ENCODE results near the gene ATP8A2. TPM values are rescaled to one million over a fixed set of nuclear protein-coding genes. Genes with fewer than 3 reads are reported as not detected.

Gene ATP8A2
- total RNA-seq, 2 donors from 2014 or later = 0.67 to 0.74 TPM

DNA sequence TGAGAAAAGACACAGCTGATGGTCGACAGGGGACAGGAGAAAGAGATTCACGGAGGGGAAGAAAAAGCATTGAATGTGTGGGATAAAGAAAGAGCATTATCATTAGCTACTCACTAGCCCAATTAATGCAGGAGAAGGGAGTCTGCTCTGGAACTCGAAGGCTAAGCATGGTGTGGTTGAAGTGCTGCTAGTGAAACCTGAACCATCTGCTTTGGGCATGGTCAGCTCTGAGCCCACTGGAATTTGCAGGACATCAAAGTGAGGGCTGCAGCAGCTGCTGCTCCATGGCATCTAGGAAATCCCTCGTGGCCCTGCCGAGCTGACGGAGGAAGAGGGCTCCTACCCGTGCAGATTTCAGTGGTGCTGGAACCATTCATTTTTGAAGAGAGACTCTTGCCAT is 320.3 kb downstream of the ATP8A2 start:
- ATAC-seq (replicated peaks in 1 of 2) = no peak
- Mint-ChIP-seq H3K36me3 (ENCODE audit: insufficient read depth in 2 of 2) (no peaks in the 10 kb centered on the region), H3K4me3 (no peak overlapping the region), H3K4me1 (ENCODE audit: low read depth) (no peaks in the 10 kb centered on the region), H3K9me3 (no peaks in the 10 kb centered on the region), H3K27ac (no peak overlapping the region), H3K27me3 (ENCODE audit: low read depth) (no peaks in the 10 kb centered on the region)
- no peak for DNase-seq

DNA sequence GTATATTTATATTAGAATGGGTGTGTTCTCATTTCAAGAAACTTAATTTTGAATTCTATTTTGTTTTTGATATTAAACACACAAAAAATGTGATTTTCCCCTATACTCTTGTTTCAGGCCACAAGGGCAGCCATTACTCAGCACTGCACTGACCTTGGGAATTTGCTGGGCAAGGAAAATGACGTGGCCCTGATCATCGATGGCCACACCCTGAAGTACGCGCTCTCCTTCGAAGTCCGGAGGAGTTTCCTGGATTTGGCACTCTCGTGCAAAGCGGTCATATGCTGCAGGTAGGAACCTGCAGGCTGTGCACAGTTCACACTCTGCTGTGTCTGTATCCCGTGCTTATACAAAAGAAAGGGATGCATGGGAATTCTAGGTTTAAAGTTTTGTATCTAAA is 327.3 kb downstream of the ATP8A2 start:
- Mint-ChIP-seq H3K36me3 (ENCODE audit: insufficient read depth in 2 of 2) (peaks cover 0 to 2% of the 10 kb centered on the region in 2 donors), H3K4me1 (ENCODE audit: low read depth) (no peaks in the 10 kb centered on the region), H3K9me3 (peaks cover 0 to 2% of the 10 kb centered on the region in 2 donors), H3K27ac (no peak overlapping the region), H3K4me3 (no peak overlapping the region), H3K27me3 (ENCODE audit: low read depth) (no peaks in the 10 kb centered on the region)
- DNase-seq = no peak
- no peak for ATAC-seq (replicated peaks in 1 of 2)

DNA sequence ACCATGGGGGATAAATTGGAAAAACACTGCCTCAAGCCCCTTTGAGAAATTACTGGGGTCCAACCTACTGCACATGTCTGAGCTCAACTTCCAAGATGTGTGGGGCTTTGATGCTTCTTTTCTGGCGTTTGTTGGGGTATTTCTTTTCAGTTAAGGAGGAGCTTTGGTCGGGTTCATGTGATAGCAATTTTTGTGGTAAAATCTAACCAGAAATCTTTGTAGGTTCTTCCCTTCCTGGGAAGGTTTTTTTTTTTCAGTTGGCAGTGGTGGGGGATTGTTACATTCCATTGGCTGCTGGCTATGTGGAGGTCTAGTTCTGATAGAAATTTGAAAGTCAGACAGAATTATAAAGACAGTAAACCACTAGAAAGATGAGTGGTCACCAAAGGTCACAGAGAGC is 327.8 kb downstream of the ATP8A2 start:
- Mint-ChIP-seq H3K27me3 (ENCODE audit: low read depth) (no peaks in the 10 kb centered on the region), H3K4me3 (no peak overlapping the region), H3K27ac (no peak overlapping the region), H3K36me3 (ENCODE audit: insufficient read depth in 2 of 2) (peaks cover 0 to 2% of the 10 kb centered on the region in 2 donors), H3K9me3 (peaks cover 0 to 2% of the 10 kb centered on the region in 2 donors), H3K4me1 (ENCODE audit: low read depth) (no peaks in the 10 kb centered on the region)
- no peak for ATAC-seq (replicated peaks in 1 of 2)
- DNase-seq = no peak

DNA sequence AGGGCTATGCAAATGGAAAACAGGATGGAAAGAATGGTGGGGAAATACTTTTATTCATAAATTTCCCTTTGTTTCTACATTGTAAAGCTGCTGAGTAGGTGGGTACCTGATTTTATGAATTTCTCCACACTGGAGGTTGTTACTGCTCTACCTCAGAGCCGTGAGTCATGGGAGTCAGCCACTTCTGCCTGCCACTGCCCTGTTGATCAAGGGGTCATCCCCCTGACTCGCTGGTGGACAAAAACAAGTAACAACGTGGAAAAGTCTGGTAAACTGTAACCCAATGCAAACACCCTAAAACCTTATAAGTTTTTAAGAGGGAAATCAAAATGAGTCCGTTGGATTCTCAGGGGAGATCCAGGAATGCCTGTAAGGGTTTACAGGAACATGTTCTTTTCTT is 329.5 kb downstream of the ATP8A2 start:
- H3K36me3 Mint-ChIP-seq (ENCODE audit: insufficient read depth in 2 of 2) = peaks cover 0 to 2% of the 10 kb centered on the region in 2 donors
- ATAC-seq (replicated peaks in 1 of 2) (no peak), DNase-seq (no peak)
- H3K27ac Mint-ChIP-seq = no peak overlapping the region
- H3K27me3 Mint-ChIP-seq (ENCODE audit: low read depth) = no peaks in the 10 kb centered on the region
- H3K4me3 Mint-ChIP-seq = no peak overlapping the region
- peaks cover 0 to 2% of the 10 kb centered on the region in 2 donors for H3K9me3 Mint-ChIP-seq
- H3K4me1 Mint-ChIP-seq (ENCODE audit: low read depth) = no peaks in the 10 kb centered on the region

DNA sequence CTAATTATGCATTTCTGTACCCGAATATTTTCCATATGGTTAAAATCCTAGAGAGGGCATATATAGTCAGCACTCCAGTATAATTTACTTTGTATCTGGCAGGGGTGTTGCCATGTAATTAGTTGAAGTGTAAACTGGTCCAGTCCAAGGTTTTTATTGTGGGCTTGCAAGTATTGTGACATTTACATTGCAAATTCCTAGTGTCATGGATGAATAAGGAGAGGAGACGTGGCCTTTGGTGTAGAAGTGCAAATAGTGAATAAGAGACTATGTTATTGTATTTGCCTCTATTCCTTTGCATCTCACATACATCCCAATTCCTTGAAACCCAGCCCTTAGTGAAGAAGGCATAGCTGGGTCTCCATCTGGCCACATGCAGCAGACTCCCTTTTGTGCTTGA is 330.6 kb downstream of the ATP8A2 start:
- Mint-ChIP-seq H3K4me3 (no peak overlapping the region), H3K9me3 (peaks cover 0 to 2% of the 10 kb centered on the region in 2 donors), H3K36me3 (ENCODE audit: insufficient read depth in 2 of 2) (peaks cover 0 to 2% of the 10 kb centered on the region in 2 donors), H3K4me1 (ENCODE audit: low read depth) (no peaks in the 10 kb centered on the region), H3K27ac (no peak overlapping the region), H3K27me3 (ENCODE audit: low read depth) (no peaks in the 10 kb centered on the region)
- no peak for DNase-seq
- ATAC-seq (replicated peaks in 1 of 2) = no peak

DNA sequence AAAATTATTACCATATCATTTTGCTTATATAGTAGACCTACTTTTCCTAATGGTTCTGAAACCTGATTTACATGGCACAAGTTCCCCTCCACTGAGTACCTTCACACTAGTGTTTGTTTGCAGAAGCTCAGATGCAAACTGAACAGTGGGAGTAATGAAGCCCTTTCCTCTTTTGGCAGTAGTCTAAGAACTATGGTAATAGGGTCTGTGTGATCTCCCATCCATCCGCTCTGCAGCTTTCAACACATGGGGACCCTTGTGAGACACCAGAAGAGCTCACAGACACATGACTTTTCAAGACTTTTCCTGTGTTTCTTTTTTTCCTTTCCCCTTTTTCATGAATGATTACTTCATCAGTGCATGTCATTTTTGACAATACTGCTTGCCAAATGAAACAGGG is 336.0 kb downstream of the ATP8A2 start:
- Mint-ChIP-seq H3K4me3 (no peak overlapping the region), H3K36me3 (ENCODE audit: insufficient read depth in 2 of 2) (peaks cover 0 to 2% of the 10 kb centered on the region in 2 donors), H3K4me1 (ENCODE audit: low read depth) (no peaks in the 10 kb centered on the region), H3K27me3 (ENCODE audit: low read depth) (no peaks in the 10 kb centered on the region), H3K27ac (no peak overlapping the region), H3K9me3 (no peaks in the 10 kb centered on the region)
- ATAC-seq (replicated peaks in 1 of 2) (no peak), DNase-seq (no peak)

DNA sequence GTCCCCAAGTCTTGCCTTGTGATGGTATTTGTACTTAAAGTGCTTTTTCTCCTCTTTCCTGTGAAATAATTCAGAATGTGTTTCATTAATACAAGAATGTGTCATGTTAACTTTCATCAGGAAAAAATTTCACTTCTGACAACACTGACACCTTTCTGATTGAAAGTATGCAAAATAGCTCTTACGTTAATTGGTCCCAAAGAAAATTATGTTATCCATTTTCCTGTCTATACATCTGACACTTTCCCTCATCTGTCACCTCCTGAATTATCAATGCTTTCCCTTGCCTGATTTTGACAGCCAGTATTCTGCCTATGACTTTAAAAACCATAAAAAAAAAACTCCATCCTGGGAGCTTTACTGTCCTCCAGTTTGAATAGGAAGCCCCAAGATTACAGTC is 336.5 kb downstream of the ATP8A2 start:
- Mint-ChIP-seq H3K27me3 (ENCODE audit: low read depth) (no peaks in the 10 kb centered on the region), H3K36me3 (ENCODE audit: insufficient read depth in 2 of 2) (peaks cover 0 to 2% of the 10 kb centered on the region in 2 donors), H3K4me1 (ENCODE audit: low read depth) (no peaks in the 10 kb centered on the region), H3K9me3 (no peaks in the 10 kb centered on the region), H3K27ac (no peak overlapping the region), H3K4me3 (no peak overlapping the region)
- ATAC-seq (replicated peaks in 1 of 2) (no peak), DNase-seq (no peak)

DNA sequence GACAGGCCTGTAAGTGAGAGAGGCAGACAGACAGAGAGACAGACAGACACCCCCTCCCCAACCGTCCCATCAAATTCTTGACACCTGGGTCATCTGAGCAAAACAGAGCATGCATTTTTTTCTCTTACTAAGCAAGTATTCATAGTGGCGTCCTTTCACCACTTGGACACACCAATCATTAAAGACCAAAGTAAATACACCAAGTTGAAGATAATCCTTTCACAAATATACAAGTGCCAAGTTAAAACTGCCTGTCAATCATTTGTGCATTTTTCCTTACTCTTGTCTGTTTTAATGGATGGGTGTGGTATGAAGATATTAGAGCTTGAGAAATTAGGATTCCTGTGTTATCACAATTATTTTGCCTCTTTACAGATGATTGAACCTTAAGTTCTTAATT is 337.3 kb downstream of the ATP8A2 start:
- Mint-ChIP-seq H3K27me3 (ENCODE audit: low read depth) (no peaks in the 10 kb centered on the region), H3K27ac (no peak overlapping the region), H3K4me3 (no peak overlapping the region), H3K4me1 (ENCODE audit: low read depth) (no peaks in the 10 kb centered on the region), H3K9me3 (no peaks in the 10 kb centered on the region), H3K36me3 (ENCODE audit: insufficient read depth in 2 of 2) (no peaks in the 10 kb centered on the region)
- ATAC-seq (replicated peaks in 1 of 2) (no peak), DNase-seq (no peak)

DNA sequence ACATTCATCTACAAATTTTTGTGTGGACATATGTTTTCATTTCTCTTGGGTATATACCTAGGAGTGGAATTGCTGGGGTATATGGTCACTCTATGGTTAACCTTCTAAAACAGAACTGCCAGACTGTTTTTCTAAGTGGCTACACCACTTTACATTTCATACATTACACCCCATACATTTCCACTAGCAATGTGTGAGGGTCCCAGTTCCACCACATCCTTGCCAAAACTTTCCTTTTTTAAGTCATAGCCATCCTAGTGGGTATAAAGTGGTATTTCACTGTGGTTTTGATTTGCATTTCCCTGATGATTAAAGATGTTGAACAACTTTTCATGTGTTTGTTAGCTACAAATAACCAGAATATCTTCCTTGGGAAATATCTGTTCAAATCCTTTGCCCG is 344.0 kb downstream of the ATP8A2 start:
- ATAC-seq (replicated peaks in 1 of 2) = no peak
- Mint-ChIP-seq H3K27me3 (ENCODE audit: low read depth) (no peaks in the 10 kb centered on the region), H3K4me1 (ENCODE audit: low read depth) (no peaks in the 10 kb centered on the region), H3K36me3 (ENCODE audit: insufficient read depth in 2 of 2) (no peaks in the 10 kb centered on the region), H3K9me3 (peaks cover 4% of the 10 kb centered on the region in 2 donors), H3K4me3 (no peak overlapping the region), H3K27ac (no peak overlapping the region)
- DNase-seq = no peak

DNA sequence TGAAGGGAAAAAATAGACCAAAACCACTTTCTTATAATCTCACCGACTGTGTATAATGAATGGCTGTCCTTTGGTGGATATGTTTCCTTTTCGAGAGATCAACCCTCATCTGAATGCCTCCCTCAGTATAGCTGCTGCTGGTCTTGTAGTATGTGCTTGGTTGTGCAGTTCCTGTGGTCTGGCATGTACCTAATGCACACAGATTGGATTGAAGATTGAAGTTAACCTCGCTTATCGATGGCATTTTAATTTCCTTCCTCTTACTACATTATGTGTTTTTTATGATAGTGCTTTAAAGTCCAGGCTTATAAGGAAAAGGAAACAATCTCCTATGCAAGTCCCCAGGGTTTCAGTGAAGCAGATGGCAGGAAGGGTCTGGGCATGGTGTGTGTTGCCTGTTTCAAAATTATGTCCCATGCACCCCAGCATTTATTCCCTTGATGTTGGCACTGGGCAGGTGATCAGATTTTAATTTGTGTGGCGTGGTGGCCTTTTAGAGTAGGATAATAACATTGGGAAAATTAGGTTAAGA is 346.0 kb downstream of the ATP8A2 start:
- Mint-ChIP-seq H3K27me3 (ENCODE audit: low read depth) (peaks cover 6% of the 10 kb centered on the region), H3K4me3 (no peak overlapping the region), H3K27ac (no peak overlapping the region), H3K4me1 (ENCODE audit: low read depth) (no peaks in the 10 kb centered on the region), H3K36me3 (ENCODE audit: insufficient read depth in 2 of 2) (no peaks in the 10 kb centered on the region), H3K9me3 (peaks cover 4% of the 10 kb centered on the region in 2 donors)
- ATAC-seq (replicated peaks in 1 of 2) = no peak
- DNase-seq = no peak

DNA sequence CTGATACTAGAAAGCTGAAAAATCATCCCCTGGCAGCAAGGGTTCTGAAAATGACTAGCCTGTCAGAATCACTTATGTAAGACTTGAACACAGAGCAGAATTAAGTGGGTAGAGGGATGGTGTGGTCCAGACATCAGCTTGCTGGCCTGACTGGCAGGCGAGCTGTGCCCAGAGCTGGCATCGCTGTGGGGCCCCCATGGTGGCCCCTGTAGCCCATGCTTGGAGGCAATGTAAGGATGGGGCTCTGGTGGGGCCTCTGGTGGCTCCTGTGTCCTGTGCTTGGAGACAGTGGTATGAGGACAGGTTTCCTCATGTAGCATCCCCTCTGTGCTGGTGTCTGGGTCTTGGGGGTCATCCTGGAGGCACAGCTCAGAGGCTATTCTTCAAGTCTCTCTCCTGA is 347.9 kb downstream of the ATP8A2 start:
- H3K9me3 Mint-ChIP-seq = peaks cover 4 to 7% of the 10 kb centered on the region in 2 donors
- DNase-seq (no peak), ATAC-seq (replicated peaks in 1 of 2) (no peak)
- H3K4me1 Mint-ChIP-seq (ENCODE audit: low read depth) = no peaks in the 10 kb centered on the region
- H3K27ac Mint-ChIP-seq = no peak overlapping the region
- H3K4me3 Mint-ChIP-seq = no peak overlapping the region
- H3K36me3 Mint-ChIP-seq (ENCODE audit: insufficient read depth in 2 of 2) = no peaks in the 10 kb centered on the region
- H3K27me3 Mint-ChIP-seq (ENCODE audit: low read depth) = peaks cover 6% of the 10 kb centered on the region

DNA sequence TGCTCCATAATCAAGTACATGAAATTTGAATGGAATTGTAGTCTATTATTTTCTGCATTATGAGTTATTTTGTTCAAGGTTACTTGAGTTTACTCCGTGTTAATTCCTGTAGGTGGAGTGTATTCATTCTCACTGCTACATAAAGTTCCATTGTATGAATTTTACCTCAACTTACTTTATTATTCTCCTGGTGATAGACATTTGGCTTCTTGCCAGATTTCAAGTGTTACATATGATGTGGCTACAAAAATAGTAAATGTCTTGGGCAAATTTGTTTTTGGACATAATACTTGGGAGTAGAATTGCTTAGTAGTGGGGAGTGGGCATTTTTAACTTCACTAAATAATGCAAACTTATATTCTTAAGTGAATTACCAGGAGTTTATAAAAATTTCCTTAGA is 351.1 kb downstream of the ATP8A2 start:
- no peak overlapping the region for H3K4me3 Mint-ChIP-seq
- no peaks in the 10 kb centered on the region for H3K4me1 Mint-ChIP-seq (ENCODE audit: low read depth)
- peaks cover 0 to 2% of the 10 kb centered on the region in 2 donors for H3K9me3 Mint-ChIP-seq
- H3K27ac Mint-ChIP-seq = no peak overlapping the region
- H3K27me3 Mint-ChIP-seq (ENCODE audit: low read depth) = peaks cover 6% of the 10 kb centered on the region
- no peaks in the 10 kb centered on the region for H3K36me3 Mint-ChIP-seq (ENCODE audit: insufficient read depth in 2 of 2)
- DNase-seq (no peak), ATAC-seq (replicated peaks in 1 of 2) (no peak)

DNA sequence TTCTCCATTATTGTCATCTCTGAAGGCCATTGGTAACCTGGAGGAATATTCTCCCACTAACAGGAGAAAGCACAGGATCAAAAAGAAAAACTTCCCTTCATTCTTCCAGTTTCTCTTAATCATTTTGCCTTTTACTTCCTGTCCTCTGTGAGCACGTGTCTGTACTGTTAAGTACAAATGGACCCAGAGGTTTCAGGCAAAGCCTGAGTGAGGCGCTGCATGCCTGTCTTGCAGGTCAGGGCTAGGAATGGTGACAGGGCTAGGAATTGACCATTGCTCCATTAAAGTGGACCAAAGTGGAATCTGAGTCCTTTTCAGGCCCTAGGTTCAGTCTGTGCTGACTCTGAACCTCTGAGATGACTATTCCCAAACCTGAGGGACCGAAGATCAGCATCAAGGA is 353.3 kb downstream of the ATP8A2 start:
- Mint-ChIP-seq H3K4me3 (no peak overlapping the region), H3K36me3 (ENCODE audit: insufficient read depth in 2 of 2) (no peaks in the 10 kb centered on the region), H3K27ac (no peak overlapping the region), H3K9me3 (peaks cover 0 to 2% of the 10 kb centered on the region in 2 donors), H3K27me3 (ENCODE audit: low read depth) (peaks cover 6% of the 10 kb centered on the region), H3K4me1 (ENCODE audit: low read depth) (no peaks in the 10 kb centered on the region)
- DNase-seq = no peak
- no peak for ATAC-seq (replicated peaks in 1 of 2)

DNA sequence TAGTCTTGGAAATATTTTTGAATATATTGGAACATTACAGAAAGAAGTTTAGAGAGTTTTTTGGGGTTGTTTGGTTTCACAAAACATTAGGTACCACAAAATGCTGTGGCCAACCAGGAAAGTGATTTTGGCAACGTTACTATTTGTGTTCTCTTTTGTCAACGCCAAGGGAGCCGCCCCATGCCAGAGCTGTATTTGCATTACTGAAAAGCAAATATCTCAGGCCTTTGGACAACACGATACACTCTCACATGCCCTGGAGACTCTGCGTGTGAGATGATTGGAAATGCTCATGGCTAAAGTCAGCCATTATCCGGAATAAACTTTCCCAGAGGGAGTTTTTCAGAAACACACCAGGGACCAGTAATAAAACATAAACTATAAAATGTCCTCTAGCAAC is 355.5 kb downstream of the ATP8A2 start:
- no peak overlapping the region for H3K27ac Mint-ChIP-seq
- no peak for DNase-seq
- no peaks in the 10 kb centered on the region for H3K36me3 Mint-ChIP-seq (ENCODE audit: insufficient read depth in 2 of 2)
- no peaks in the 10 kb centered on the region for H3K4me1 Mint-ChIP-seq (ENCODE audit: low read depth)
- H3K27me3 Mint-ChIP-seq (ENCODE audit: low read depth) = no peaks in the 10 kb centered on the region
- no peak for ATAC-seq (replicated peaks in 1 of 2)
- H3K4me3 Mint-ChIP-seq = no peak overlapping the region
- H3K9me3 Mint-ChIP-seq = peaks cover 0 to 4% of the 10 kb centered on the region in 2 donors
